Calu3 (cell line): ENCODE data around the gene TRIM69. TPM values are rescaled to one million over a fixed set of nuclear protein-coding genes. Genes with fewer than 3 reads are reported as not detected.

Experiments used
- BruUV-seq: library from RNA; stranded (reverse); fragments of 400-500 nt; replicated peaks from 2 replicates; lab custom pipeline; 2021; lab: Mats Ljungman, UMichigan
- CTCF ChIA-PET: fragments of 300-600 bp; sonication (Branson Sonifier 250); formaldehyde crosslinking; loops from one replicate; lab custom pipeline; 2022; ENCODE audit warnings: antibody characterized with exemption; lab: Charles Lee
- DNase-seq: peaks from one replicate; pipeline ENCODE4 v3.0.0; 2022
- H3K27ac Mint-ChIP-seq: one replicate; pipeline ENCODE4 v1.8.0; 2022; ENCODE audit warnings: mixed read lengths; ENCODE audit not compliant: unreplicated experiment
- H3K27me3 Mint-ChIP-seq: one replicate; pipeline ENCODE4 v1.8.0; 2022; ENCODE audit warnings: mixed read lengths; ENCODE audit not compliant: unreplicated experiment
- H3K36me3 Mint-ChIP-seq: one replicate; pipeline ENCODE4 v1.8.0; 2022; ENCODE audit warnings: mild to moderate bottlenecking, moderate library complexity, mixed read lengths; ENCODE audit not compliant: insufficient read depth, unreplicated experiment
- H3K4me1 Mint-ChIP-seq: one replicate; pipeline ENCODE4 v1.8.0; 2022; ENCODE audit warnings: mild to moderate bottlenecking, low read depth, mixed read lengths; ENCODE audit not compliant: unreplicated experiment
- H3K4me3 Mint-ChIP-seq: one replicate; pipeline ENCODE4 v1.8.0; 2022; ENCODE audit warnings: mild to moderate bottlenecking, low read depth, moderate library complexity, mixed read lengths; ENCODE audit not compliant: unreplicated experiment
- H3K9me3 Mint-ChIP-seq: one replicate; pipeline ENCODE4 v1.8.0; 2022; ENCODE audit warnings: low read depth, mixed read lengths; ENCODE audit not compliant: unreplicated experiment
- CTCF ChIP-seq: fragments of 200-600 bp; IDR thresholded peaks from one replicate; pipeline ENCODE4 v1.8.0; 2022; ENCODE audit warnings: antibody characterized with exemption; ENCODE audit not compliant: unreplicated experiment
- intact Hi-C: fragments of 100-400 bp; cut with micrococcal nuclease; formaldehyde crosslinking; loops from one replicate; pipeline ENCODE4 v1.10.0; 2022; ENCODE audit not compliant: unreplicated experiment
- total RNA-seq: library from RNA; stranded (reverse); gene quantifications from 2 replicates; pipeline ENCODE4 v1.2.3, GENCODE V29; 2022

Gene TRIM69
- total RNA-seq, 1 experiment from 2014 or later: 9.7 TPM

- no TSS peak for BruUV-seq
These were observed 65.5 kb downstream of the TRIM69 start for GRCh38 chr15:44801797-44802196.

GRCh38 chr15:44802336-44802735 is 66.0 kb downstream of the TRIM69 start:
- no TSS peak for BruUV-seq
- intact Hi-C loops: no loop called here
- H3K27ac Mint-ChIP-seq: no peak overlapping the region
- H3K9me3 Mint-ChIP-seq: no peaks in the 10 kb centered on the region
- peaks cover 22% of the 10 kb centered on the region for H3K27me3 Mint-ChIP-seq
- no peak overlapping the region for H3K4me3 Mint-ChIP-seq
- CTCF ChIA-PET: no interaction called here
- no peaks in the 10 kb centered on the region for H3K36me3 Mint-ChIP-seq
- no peaks in the 10 kb centered on the region for H3K4me1 Mint-ChIP-seq
- DNase-seq: no peak
- no peak for TF ChIP-seq CTCF

More at GRCh38 chr15:44801797-44802196, 65.5 kb downstream of the TRIM69 start:
- no peak for DNase-seq
- Mint-ChIP-seq H3K9me3 (no peaks in the 10 kb centered on the region), H3K27ac (no peak overlapping the region), H3K4me3 (no peak overlapping the region), H3K4me1 (no peaks in the 10 kb centered on the region), H3K36me3 (no peaks in the 10 kb centered on the region), H3K27me3 (peaks cover 22% of the 10 kb centered on the region)
- CTCF ChIA-PET: no interaction called here
- no peak for TF ChIP-seq CTCF
- intact Hi-C loops: no loop called here

GRCh38 chr15:44804298-44805046 is 68.1 kb downstream of the TRIM69 start:
- H3K27me3 Mint-ChIP-seq: peaks cover 22% of the 10 kb centered on the region
- H3K4me3 Mint-ChIP-seq: no peak overlapping the region
- intact Hi-C loops: no loop called here
- H3K4me1 Mint-ChIP-seq: no peaks in the 10 kb centered on the region
- no peak for TF ChIP-seq CTCF
- CTCF ChIA-PET: no interaction called here
- no peaks in the 10 kb centered on the region for H3K36me3 Mint-ChIP-seq
- no peaks in the 10 kb centered on the region for H3K9me3 Mint-ChIP-seq
- no peak for DNase-seq
- H3K27ac Mint-ChIP-seq: no peak overlapping the region
- BruUV-seq: no TSS peak

GRCh38 chr15:44808557-44808956 is 72.2 kb downstream of the TRIM69 start:
- Mint-ChIP-seq H3K27me3 (peaks cover 22% of the 10 kb centered on the region), H3K4me3 (no peak overlapping the region), H3K36me3 (no peaks in the 10 kb centered on the region), H3K9me3 (no peaks in the 10 kb centered on the region), H3K27ac (no peak overlapping the region), H3K4me1 (peaks cover 13% of the 10 kb centered on the region)
- no peak for DNase-seq
- CTCF ChIA-PET: no interaction called here
- no peak for TF ChIP-seq CTCF
- intact Hi-C loops: no loop called here
- BruUV-seq: no TSS peak
